C4-2B (cell line): ENCODE measurements around the gene KAZN.

Experiments
- H3K27ac ChIP-seq: fragments of 450-650 bp; 2 replicates; pipeline ENCODE4 v1.5.1; 2017
- ZFX ChIP-seq: fragments of 450-650 bp; IDR thresholded peaks from 2 replicates; pipeline ENCODE4 v1.6.1; 2017
- TF ChIP-seq, protein P1 (sequence below): fragments of 450-650 bp; conservative IDR thresholded peaks from 2 replicates; pipeline ENCODE4 v1.5.1; 2017; ENCODE audit warnings: mild to moderate bottlenecking

The KAZN gene

DNA sequence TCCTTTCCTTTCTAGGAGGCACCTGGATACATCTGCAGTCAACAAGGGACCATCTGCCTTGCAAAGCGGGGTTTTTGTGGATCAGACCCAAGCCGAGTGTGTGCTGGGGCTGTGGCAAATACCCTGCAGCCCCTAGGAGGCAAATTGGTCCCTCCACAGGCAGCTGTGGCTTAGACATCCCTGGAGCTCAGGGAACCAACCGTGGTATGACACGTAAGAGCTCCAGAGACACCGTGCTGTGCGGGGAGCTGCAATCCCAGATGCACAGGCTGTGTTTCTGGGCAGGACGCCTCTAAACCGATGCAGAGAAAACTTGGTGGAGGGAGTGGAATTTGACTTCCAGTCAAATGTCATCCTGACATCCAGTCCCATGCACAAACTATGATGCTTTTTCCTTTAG is 141.5 kb downstream of the KAZN start:
- TF ChIP-seq ZFX, result no peak
- TF ChIP-seq, protein P1, sequence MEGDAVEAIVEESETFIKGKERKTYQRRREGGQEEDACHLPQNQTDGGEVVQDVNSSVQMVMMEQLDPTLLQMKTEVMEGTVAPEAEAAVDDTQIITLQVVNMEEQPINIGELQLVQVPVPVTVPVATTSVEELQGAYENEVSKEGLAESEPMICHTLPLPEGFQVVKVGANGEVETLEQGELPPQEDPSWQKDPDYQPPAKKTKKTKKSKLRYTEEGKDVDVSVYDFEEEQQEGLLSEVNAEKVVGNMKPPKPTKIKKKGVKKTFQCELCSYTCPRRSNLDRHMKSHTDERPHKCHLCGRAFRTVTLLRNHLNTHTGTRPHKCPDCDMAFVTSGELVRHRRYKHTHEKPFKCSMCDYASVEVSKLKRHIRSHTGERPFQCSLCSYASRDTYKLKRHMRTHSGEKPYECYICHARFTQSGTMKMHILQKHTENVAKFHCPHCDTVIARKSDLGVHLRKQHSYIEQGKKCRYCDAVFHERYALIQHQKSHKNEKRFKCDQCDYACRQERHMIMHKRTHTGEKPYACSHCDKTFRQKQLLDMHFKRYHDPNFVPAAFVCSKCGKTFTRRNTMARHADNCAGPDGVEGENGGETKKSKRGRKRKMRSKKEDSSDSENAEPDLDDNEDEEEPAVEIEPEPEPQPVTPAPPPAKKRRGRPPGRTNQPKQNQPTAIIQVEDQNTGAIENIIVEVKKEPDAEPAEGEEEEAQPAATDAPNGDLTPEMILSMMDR, result no peak
- H3K27ac ChIP-seq, result peak overlapping the region; percentile 88; the same call in 1 of the 2 replicates

DNA sequence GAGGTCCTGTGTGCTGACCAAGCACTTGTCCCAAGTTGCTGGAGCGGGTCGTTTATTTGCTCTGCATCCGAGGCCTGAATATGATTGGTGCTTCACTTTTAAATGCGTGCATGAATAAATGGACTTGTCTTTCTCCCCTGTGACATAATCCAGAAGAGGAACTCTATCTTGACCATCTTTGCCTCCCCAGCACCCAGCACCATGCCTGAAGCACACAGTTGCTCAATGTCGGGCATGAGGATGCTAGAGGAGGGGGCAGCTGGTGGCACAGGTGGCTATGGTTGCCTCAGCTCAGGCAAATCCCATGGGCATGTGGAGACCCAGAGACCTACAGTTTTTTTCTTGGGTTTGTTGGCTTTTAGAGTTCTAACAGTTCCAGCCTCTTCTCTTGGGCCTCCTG is 142.6 kb downstream of the KAZN start:
- TF ChIP-seq, protein P1, result no peak
- TF ChIP-seq ZFX, result no peak
- H3K27ac ChIP-seq, result peak overlapping the region; percentile 54

DNA sequence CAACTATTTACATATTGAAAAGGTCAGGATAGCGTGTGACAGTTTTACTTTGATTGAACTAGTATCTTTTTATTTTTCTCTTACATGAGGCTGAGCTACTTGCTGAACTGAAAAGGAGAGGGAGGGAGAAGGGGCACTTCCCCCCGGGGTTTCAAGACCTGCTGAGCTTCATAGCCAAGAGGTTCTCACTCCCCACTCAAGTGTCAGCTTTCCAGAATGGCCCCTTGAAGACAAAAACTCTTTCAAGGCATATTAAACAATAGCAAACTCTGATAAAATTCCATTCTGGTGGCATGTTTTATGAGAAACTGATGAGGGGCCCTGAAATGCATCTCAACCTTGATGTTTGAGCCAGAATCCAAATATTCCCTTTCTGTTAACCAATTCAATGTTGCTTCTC is 143.0 kb downstream of the KAZN start:
- peak overlapping the region; percentile 54 for H3K27ac ChIP-seq
- TF ChIP-seq, protein P1, result no peak
- TF ChIP-seq ZFX, result no peak

DNA sequence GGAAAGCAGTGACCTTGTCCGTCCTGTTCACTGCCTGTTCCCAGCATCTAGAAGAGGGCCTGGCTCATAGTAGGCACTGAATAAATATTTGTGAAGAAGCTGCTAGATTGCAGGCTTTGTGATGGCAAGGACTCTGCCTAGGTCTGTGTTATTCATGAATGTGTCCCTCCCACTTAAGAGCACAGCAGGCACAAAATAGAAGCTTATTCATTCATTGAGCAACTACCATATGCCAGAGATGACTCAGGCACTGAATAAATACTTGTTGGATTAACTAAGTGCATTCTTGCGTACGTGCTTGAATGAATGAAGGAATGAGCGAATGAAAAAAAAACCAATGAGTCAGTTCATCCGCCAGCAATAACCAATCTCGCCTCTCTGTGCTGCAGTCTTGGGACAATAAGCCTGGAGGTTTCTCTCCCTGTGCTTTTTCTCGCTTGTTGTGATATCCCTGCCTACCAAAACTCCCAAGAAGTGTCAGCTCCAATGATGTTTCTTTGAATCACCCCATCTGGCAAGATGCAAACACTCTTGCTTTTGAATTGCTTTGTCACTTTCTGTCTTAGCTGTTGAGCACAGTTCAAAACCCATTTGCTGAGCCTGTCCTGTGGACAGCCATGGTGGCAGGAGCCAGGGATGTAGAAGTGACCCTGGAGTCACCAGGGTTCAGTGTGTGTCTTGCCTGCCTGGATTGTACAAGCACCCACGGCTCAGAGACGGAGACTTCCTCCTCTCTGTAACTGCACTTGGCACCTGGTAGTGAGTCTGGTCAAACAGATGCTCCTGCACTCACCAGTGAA is 143.9 kb downstream of the KAZN start:
- TF ChIP-seq, protein P1, result no peak
- H3K27ac ChIP-seq, result peak overlapping the region; percentile 54

DNA sequence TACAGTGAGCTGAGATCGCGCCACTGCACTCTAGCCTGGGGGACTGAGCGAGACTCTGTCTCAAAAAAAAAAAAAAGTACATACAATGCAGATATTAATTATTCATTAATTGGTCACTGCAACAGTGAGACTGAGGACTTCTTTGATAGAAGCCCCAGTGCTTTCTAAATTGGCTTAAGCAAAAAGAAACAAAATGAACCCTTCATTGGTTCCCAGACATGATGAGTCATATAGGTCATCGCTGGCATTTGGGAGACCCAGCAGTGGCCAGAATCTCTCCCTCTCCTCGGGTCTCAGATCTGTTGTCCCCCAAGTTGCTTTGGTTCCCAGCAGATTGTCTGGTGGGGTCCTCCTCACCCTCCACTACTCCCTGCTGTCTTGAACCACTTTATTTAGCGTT is 144.9 kb downstream of the KAZN start:
- TF ChIP-seq ZFX, result no peak
- TF ChIP-seq, protein P1, result no peak
- no peak overlapping the region for H3K27ac ChIP-seq

DNA sequence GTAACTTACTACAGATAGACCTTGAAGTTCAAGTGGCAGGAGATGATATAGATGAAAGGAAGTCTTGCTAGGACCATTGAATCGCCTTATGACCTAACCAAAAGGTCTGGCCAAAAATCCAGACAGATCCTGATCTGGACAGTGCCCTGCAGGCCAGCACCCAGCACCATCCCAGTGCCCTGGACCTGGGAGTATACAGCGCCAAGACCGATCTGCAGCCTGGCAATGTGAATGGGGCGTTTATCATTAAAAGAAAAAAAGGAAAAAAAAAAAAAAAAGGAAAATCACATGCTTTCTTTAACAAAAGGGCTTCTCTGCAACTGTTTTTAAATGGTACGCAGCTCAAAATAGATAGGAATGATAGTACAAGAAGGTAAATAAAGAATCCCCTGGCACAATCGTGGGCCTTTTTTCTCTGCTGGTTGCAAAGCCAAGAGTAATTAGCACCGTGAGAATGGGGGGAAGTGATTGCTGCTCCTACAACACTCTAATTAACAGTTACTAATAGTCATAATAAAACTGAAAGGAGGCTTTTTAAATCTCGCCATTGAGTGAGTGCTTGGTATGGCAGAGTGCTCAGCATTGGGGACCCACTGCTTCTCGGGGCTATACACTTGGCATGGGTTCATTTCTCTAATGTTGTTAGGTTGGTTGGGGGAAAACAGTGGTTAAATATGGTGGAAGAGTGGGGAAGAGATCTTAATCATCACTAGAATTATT is 146.7 kb downstream of the KAZN start:
- TF ChIP-seq, protein P1, result no peak
- no peak for TF ChIP-seq ZFX
- H3K27ac ChIP-seq, result no peak overlapping the region

DNA sequence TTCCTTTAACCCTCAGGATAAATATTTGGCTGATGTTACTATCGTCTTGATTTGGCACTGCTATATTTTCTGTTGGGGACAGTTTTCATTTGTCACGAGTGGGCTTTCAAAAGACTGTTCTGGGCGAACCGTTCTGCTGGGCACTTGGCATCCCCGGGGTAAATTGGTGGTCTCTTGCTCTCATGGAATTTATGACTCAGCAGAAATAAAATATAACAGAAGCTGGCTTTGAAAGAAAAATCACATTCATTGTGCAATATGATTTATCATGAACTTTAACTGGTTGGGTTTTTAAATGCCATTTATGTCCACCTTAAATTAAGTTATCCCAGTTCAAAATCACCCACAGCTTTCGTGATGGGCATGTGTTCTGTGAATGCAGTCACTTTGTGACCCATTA is 147.3 kb downstream of the KAZN start:
- no peak overlapping the region for H3K27ac ChIP-seq
- no peak for TF ChIP-seq ZFX
- TF ChIP-seq, protein P1, result no peak
